ENCODE measurements around the gene OR8G5.
A peak's percentile ranks its signal among the peaks of the same experiment; 100 is the strongest.
"Not testable (repeated sequence)": the region's sequence is repeated elsewhere in the genome, so short reads cannot be mapped to it uniquely, and the experiment has no call there.

OR8G5 gene

GRCh38 chr11:124265041-124265440, 8.9 kb downstream of the OR8G5 start:
- not testable (repeated sequence) for H3K9me3 Mint-ChIP-seq; H3K27ac Mint-ChIP-seq; H3K4me1 Mint-ChIP-seq; H3K27me3 Mint-ChIP-seq; DNase-seq (ENCODE audit: low spot score in 2 of 2); H3K36me3 Mint-ChIP-seq; ATAC-seq (ENCODE audit: low read depth); H3K4me3 Mint-ChIP-seq

- H3K4me1 Mint-ChIP-seq; H3K9me3 Mint-ChIP-seq; DNase-seq (ENCODE audit: low spot score in 2 of 2); ATAC-seq (ENCODE audit: low read depth); H3K4me3 Mint-ChIP-seq; H3K36me3 Mint-ChIP-seq; H3K27ac Mint-ChIP-seq; H3K27me3 Mint-ChIP-seq: not testable (repeated sequence)
These were observed 14.7 kb downstream of the OR8G5 start for GRCh38 chr11:124270886-124271285.

GRCh38 chr11:124274000-124274399, 17.8 kb downstream of the OR8G5 start:
- no peak overlapping the region for H3K4me3 Mint-ChIP-seq
- peaks cover 2% of the 10 kb centered on the region for H3K27me3 Mint-ChIP-seq
- no peak overlapping the region for H3K27ac Mint-ChIP-seq
- no peak for DNase-seq (ENCODE audit: low spot score in 2 of 2)
- no peaks in the 10 kb centered on the region for H3K36me3 Mint-ChIP-seq
- H3K9me3 Mint-ChIP-seq, result no peaks in the 10 kb centered on the region
- ATAC-seq (ENCODE audit: low read depth), result no peak
- H3K4me1 Mint-ChIP-seq, result no peaks in the 10 kb centered on the region

- no peaks in the 10 kb centered on the region for H3K36me3 Mint-ChIP-seq
- H3K9me3 Mint-ChIP-seq, result peaks cover 4% of the 10 kb centered on the region
- H3K27me3 Mint-ChIP-seq, result peaks cover 2% of the 10 kb centered on the region
- no peak overlapping the region for H3K4me3 Mint-ChIP-seq
- no peaks in the 10 kb centered on the region for H3K4me1 Mint-ChIP-seq
- DNase-seq (ENCODE audit: low spot score in 2 of 2) (no peak), ATAC-seq (ENCODE audit: low read depth) (no peak)
- H3K27ac Mint-ChIP-seq, result no peak overlapping the region
These were observed 19.9 kb downstream of the OR8G5 start for GRCh38 chr11:124276081-124276480.

- no peak overlapping the region for H3K4me3 Mint-ChIP-seq
- no peak for ATAC-seq (ENCODE audit: low read depth)
- no peaks in the 10 kb centered on the region for H3K36me3 Mint-ChIP-seq
- peaks cover 5% of the 10 kb centered on the region for H3K9me3 Mint-ChIP-seq
- H3K27ac Mint-ChIP-seq, result no peak overlapping the region
- H3K27me3 Mint-ChIP-seq, result peaks cover 2% of the 10 kb centered on the region
- DNase-seq (ENCODE audit: low spot score in 2 of 2), result no peak
- no peaks in the 10 kb centered on the region for H3K4me1 Mint-ChIP-seq
These were observed 21.0 kb downstream of the OR8G5 start for GRCh38 chr11:124277207-124277606.

GRCh38 chr11:124277804-124278203, 21.6 kb downstream of the OR8G5 start:
- H3K4me3 Mint-ChIP-seq, result no peak overlapping the region
- DNase-seq (ENCODE audit: low spot score in 2 of 2) (no peak), ATAC-seq (ENCODE audit: low read depth) (no peak)
- peaks cover 5% of the 10 kb centered on the region for H3K9me3 Mint-ChIP-seq
- no peaks in the 10 kb centered on the region for H3K36me3 Mint-ChIP-seq
- no peaks in the 10 kb centered on the region for H3K4me1 Mint-ChIP-seq
- H3K27me3 Mint-ChIP-seq, result peaks cover 2% of the 10 kb centered on the region
- no peak overlapping the region for H3K27ac Mint-ChIP-seq

GRCh38 chr11:124278261-124278660, 22.1 kb downstream of the OR8G5 start:
- Mint-ChIP-seq H3K36me3 (no peaks in the 10 kb centered on the region), H3K27ac (no peak overlapping the region), H3K9me3 (peaks cover 6% of the 10 kb centered on the region), H3K4me1 (no peaks in the 10 kb centered on the region), H3K4me3 (no peak overlapping the region), H3K27me3 (peaks cover 2% of the 10 kb centered on the region)
- ATAC-seq (ENCODE audit: low read depth) (no peak), DNase-seq (ENCODE audit: low spot score in 2 of 2) (no peak)

- no peak overlapping the region for H3K4me3 Mint-ChIP-seq
- DNase-seq (ENCODE audit: low spot score in 2 of 2) (no peak), ATAC-seq (ENCODE audit: low read depth) (peak; percentile 53)
- peaks cover 26% of the 10 kb centered on the region for H3K9me3 Mint-ChIP-seq
- H3K27me3 Mint-ChIP-seq, result no peaks in the 10 kb centered on the region
- peaks cover 7% of the 10 kb centered on the region for H3K4me1 Mint-ChIP-seq
- H3K36me3 Mint-ChIP-seq, result peaks cover 1% of the 10 kb centered on the region
- no peak overlapping the region for H3K27ac Mint-ChIP-seq
These were observed 29.6 kb downstream of the OR8G5 start for GRCh38 chr11:124285610-124286344.

- no peak overlapping the region for H3K4me3 Mint-ChIP-seq
- ATAC-seq (ENCODE audit: low read depth) (no peak), DNase-seq (ENCODE audit: low spot score in 2 of 2) (no peak)
- H3K9me3 Mint-ChIP-seq, result peaks cover 8% of the 10 kb centered on the region
- H3K36me3 Mint-ChIP-seq, result no peaks in the 10 kb centered on the region
- H3K27me3 Mint-ChIP-seq, result no peaks in the 10 kb centered on the region
- no peaks in the 10 kb centered on the region for H3K4me1 Mint-ChIP-seq
- no peak overlapping the region for H3K27ac Mint-ChIP-seq
These were observed 38.5 kb downstream of the OR8G5 start for GRCh38 chr11:124294687-124295086.

GRCh38 chr11:124296016-124296415, 39.8 kb downstream of the OR8G5 start:
- H3K4me1 Mint-ChIP-seq, result no peaks in the 10 kb centered on the region
- H3K4me3 Mint-ChIP-seq, result no peak overlapping the region
- H3K9me3 Mint-ChIP-seq, result no peaks in the 10 kb centered on the region
- H3K27me3 Mint-ChIP-seq, result no peaks in the 10 kb centered on the region
- DNase-seq (ENCODE audit: low spot score in 2 of 2) (no peak), ATAC-seq (ENCODE audit: low read depth) (no peak)
- H3K27ac Mint-ChIP-seq, result no peak overlapping the region
- no peaks in the 10 kb centered on the region for H3K36me3 Mint-ChIP-seq

- Mint-ChIP-seq H3K4me3 (no peak overlapping the region), H3K36me3 (no peaks in the 10 kb centered on the region), H3K9me3 (no peaks in the 10 kb centered on the region), H3K27ac (no peak overlapping the region), H3K4me1 (no peaks in the 10 kb centered on the region), H3K27me3 (no peaks in the 10 kb centered on the region)
- DNase-seq (ENCODE audit: low spot score in 2 of 2), result no peak
- no peak for ATAC-seq (ENCODE audit: low read depth)
These were observed 41.7 kb downstream of the OR8G5 start for GRCh38 chr11:124297921-124298320.

GRCh38 chr11:124301548-124301947, 45.4 kb downstream of the OR8G5 start:
- ATAC-seq (ENCODE audit: low read depth), result no peak
- no peaks in the 10 kb centered on the region for H3K4me1 Mint-ChIP-seq

GRCh38 chr11:124302347-124303125, 46.4 kb downstream of the OR8G5 start:
- H3K9me3 Mint-ChIP-seq, result no peaks in the 10 kb centered on the region
- H3K4me1 Mint-ChIP-seq, result no peaks in the 10 kb centered on the region
- DNase-seq (ENCODE audit: low spot score in 2 of 2) (no peak), ATAC-seq (ENCODE audit: low read depth) (no peak)
- H3K36me3 Mint-ChIP-seq, result no peaks in the 10 kb centered on the region
- H3K4me3 Mint-ChIP-seq, result no peak overlapping the region
- H3K27ac Mint-ChIP-seq, result no peak overlapping the region
- H3K27me3 Mint-ChIP-seq, result no peaks in the 10 kb centered on the region

More at GRCh38 chr11:124301548-124301947, 45.4 kb downstream of the OR8G5 start:
- no peaks in the 10 kb centered on the region for H3K9me3 Mint-ChIP-seq
- no peak for DNase-seq (ENCODE audit: low spot score in 2 of 2)
- H3K27me3 Mint-ChIP-seq, result no peaks in the 10 kb centered on the region
- H3K36me3 Mint-ChIP-seq, result no peaks in the 10 kb centered on the region
- no peak overlapping the region for H3K4me3 Mint-ChIP-seq
- no peak overlapping the region for H3K27ac Mint-ChIP-seq

GRCh38 chr11:124307093-124307492, 50.9 kb downstream of the OR8G5 start:
- Mint-ChIP-seq H3K27me3 (no peaks in the 10 kb centered on the region), H3K36me3 (no peaks in the 10 kb centered on the region), H3K9me3 (no peaks in the 10 kb centered on the region), H3K4me1 (no peaks in the 10 kb centered on the region), H3K4me3 (no peak overlapping the region), H3K27ac (no peak overlapping the region)
- no peak for ATAC-seq (ENCODE audit: low read depth)
- no peak for DNase-seq (ENCODE audit: low spot score in 2 of 2)

Data from memory B cell (primary cell).